Endothelial cell of umbilical vein (primary cell): ENCODE results near the gene LMNTD1. TPM values are rescaled to one million over a fixed set of nuclear protein-coding genes. Genes with fewer than 3 reads are reported as not detected.

Experiments
- BruUV-seq: library from RNA; stranded (reverse); fragments of 400-500 nt; replicated peaks from 2 replicates; lab custom pipeline; 2021; lab: Mats Ljungman, UMichigan
- CTCF ChIA-PET: fragments of 300-600, 350-600 bp; sonication (Branson Sonifier 250); formaldehyde crosslinking; loops from one replicate; lab custom pipeline; 2021; ENCODE audit warnings: antibody characterized with exemption, inconsistent platforms; lab: Charles Lee
- POLR2A ChIA-PET: fragments of 300-600, 350-600 bp; sonication (Branson Sonifier 250); formaldehyde crosslinking; loops from one replicate; lab custom pipeline; 2021; ENCODE audit warnings: antibody characterized with exemption, inconsistent platforms; lab: Charles Lee
- DNase-seq: peaks from one replicate; pipeline ENCODE4 v3.0.0-alpha.2; 2011; ENCODE audit warnings: low read depth, low spot score
- FAIRE-seq: peaks from 2 replicates; lab custom pipeline; 2011; peaks lifted over from hg19 to GRCh38; lab: Jason Lieb, UNC
- H2AFZ ChIP-seq: 2 replicates; pipeline ENCODE4 v1.6.0; 2012; ENCODE audit warnings: low read depth, low read length, control low read depth, inconsistent platforms
- H3K27ac ChIP-seq: 2 replicates; pipeline ENCODE4 v1.5.1; 2011; ENCODE audit warnings: low read depth, mild to moderate bottlenecking, control low read depth, low read length, moderate library complexity; ENCODE audit not compliant: insufficient read depth
- H3K27me3 ChIP-seq, 2 experiments: 2 replicates each; pipeline versions ENCODE4 v1.6.0 to v1.6.1; 2011; ENCODE audit warnings: low read length in 2 of 2, mixed read lengths in 1 of 2; ENCODE audit not compliant: control insufficient read depth in 2 of 2, insufficient read depth in 2 of 2
- H3K36me3 ChIP-seq, 2 experiments: 2 replicates in 1 of 2; 3 replicates in 1 of 2; pipeline ENCODE4 v1.5.1; 2011; ENCODE audit warnings: low read length in 2 of 2, mild to moderate bottlenecking in 1 of 2, moderate library complexity in 1 of 2; ENCODE audit not compliant: control insufficient read depth in 2 of 2, insufficient read depth in 2 of 2; ENCODE audit errors: extremely low read depth in 1 of 2
- H3K4me1 ChIP-seq: 3 replicates; pipeline ENCODE4 v1.5.1; 2011; ENCODE audit warnings: mild to moderate bottlenecking, low read length; ENCODE audit not compliant: control insufficient read depth, insufficient read depth; ENCODE audit errors: extremely low read depth
- H3K4me2 ChIP-seq: 2 replicates; pipeline ENCODE4 v1.6.1; 2011; ENCODE audit warnings: low read length, control low read depth, mixed read lengths; ENCODE audit not compliant: insufficient read depth
- H3K4me3 ChIP-seq, 3 experiments: fragments of 200-600 bp in 1 of 3; sonication (generic), shearing (Covaris generic) in 1 of 3; replicated peaks in 1 of 3; 2 replicates each; pipeline ENCODE4 v1.5.1; 2011 to 2016; ENCODE audit warnings: control low read depth in 3 of 3, low read length in 3 of 3, mild to moderate bottlenecking in 2 of 3, inconsistent platforms in 1 of 3, low read depth in 1 of 3, moderate library complexity in 1 of 3; ENCODE audit not compliant: insufficient read depth in 1 of 3
- H3K79me2 ChIP-seq: 2 replicates; pipeline ENCODE4 v1.6.0; 2012; ENCODE audit warnings: low read length, inconsistent platforms; ENCODE audit not compliant: control insufficient read depth, insufficient read depth
- H3K9ac ChIP-seq: replicated peaks from 2 replicates; pipeline ENCODE3; 2011; ENCODE audit warnings: low read length, control low read depth; ENCODE audit not compliant: insufficient read depth; ENCODE audit errors: extremely low read depth
- H3K9me1 ChIP-seq: replicated peaks from 3 replicates; pipeline ENCODE4 v1.6.0; 2011; ENCODE audit warnings: mild to moderate bottlenecking, low read length; ENCODE audit not compliant: control insufficient read depth, insufficient read depth; ENCODE audit errors: extremely low read depth
- H3K9me3 ChIP-seq: replicated peaks from 2 replicates; pipeline ENCODE4 v1.5.1; 2012; ENCODE audit warnings: low read length, inconsistent platforms; ENCODE audit not compliant: control insufficient read depth, insufficient read depth
- H4K20me1 ChIP-seq: replicated peaks from 2 replicates; pipeline ENCODE3; 2011; ENCODE audit warnings: mild to moderate bottlenecking, low read length; ENCODE audit not compliant: control insufficient read depth, insufficient read depth; ENCODE audit errors: extremely low read depth
- EZH2 ChIP-seq: IDR thresholded peaks from 2 replicates; pipeline ENCODE4 v1.6.1; 2012; ENCODE audit warnings: borderline replicate concordance, low read depth, mild to moderate bottlenecking, moderate library complexity, low read length, inconsistent platforms; ENCODE audit not compliant: severe bottlenecking
- FOS ChIP-seq: IDR thresholded peaks from 2 replicates; pipeline ENCODE4 v1.6.1; 2011; ENCODE audit warnings: mild to moderate bottlenecking, low read length, moderate library complexity, borderline replicate concordance; ENCODE audit not compliant: insufficient read depth
- GATA2 ChIP-seq: IDR thresholded peaks from 2 replicates; pipeline ENCODE4 v1.7.0; 2011; ENCODE audit warnings: low read depth, mild to moderate bottlenecking, moderate library complexity, mixed read lengths, low read length; ENCODE audit not compliant: insufficient read length, insufficient read depth
- JUN ChIP-seq: IDR thresholded peaks from 2 replicates; pipeline ENCODE4 v1.6.1; 2011; ENCODE audit warnings: borderline replicate concordance, low read depth; ENCODE audit not compliant: insufficient read length, insufficient read depth
- MYC ChIP-seq: IDR thresholded peaks from one replicate; pipeline ENCODE4 v1.6.1; 2011; ENCODE audit warnings: mild to moderate bottlenecking, low read depth, low read length
- POLR2A ChIP-seq: IDR thresholded peaks from 2 replicates; pipeline ENCODE4 v1.6.1; 2012; ENCODE audit warnings: low read depth, mild to moderate bottlenecking, control low read depth, low read length
- POLR2AphosphoS5 ChIP-seq: IDR thresholded peaks from 2 replicates; pipeline ENCODE4 v1.6.1; 2012; ENCODE audit warnings: low read depth, mild to moderate bottlenecking, control low read depth, low read length, moderate library complexity; ENCODE audit not compliant: insufficient read depth
- dilution Hi-C: fragments of 300-500 bp; cut with MboI; formaldehyde crosslinking; loops from one replicate; pipeline ENCODE4 v1.15.0; 2019; ENCODE audit warnings: low sequenced_read_pairs; ENCODE audit not compliant: extremely low pct_ligation_motif_present
- intact Hi-C: fragments of 100-400 bp; cut with micrococcal nuclease; formaldehyde crosslinking; loops from one replicate; pipeline ENCODE4 v1.10.0; 2022
- polyA plus RNA-seq, 4 experiments: library from polyadenylated mRNA; depleted of rRNA in 3 of 4; stranded (reverse) in 3 of 4; unstranded in 1 of 4; fragments of >200 nt; gene quantifications; 2 replicates each; pipeline versions ENCODE4 v1.2.1 to v1.2.3, GENCODE V29; 2011 to 2012; ENCODE audit warnings: missing spikeins in 1 of 4
- total RNA-seq: library from RNA; stranded (reverse); gene quantifications from 2 replicates; pipeline ENCODE4 v1.2.3, GENCODE V29; 2021
- TF ChIP-seq, protein P1 (sequence below), 2 donors: IDR thresholded peaks; 1 replicate in 1 of 2; 2 replicates in 1 of 2; pipeline ENCODE4 v1.5.1; 2011; ENCODE audit warnings: low read length in 2 of 2, mild to moderate bottlenecking in 2 of 2, moderate library complexity in 2 of 2, control low read depth in 1 of 2, inconsistent platforms in 1 of 2, low read depth in 1 of 2; ENCODE audit not compliant: insufficient read depth in 1 of 2; ENCODE audit errors: extremely low read depth in 1 of 2
- TF ChIP-seq, protein P2 (sequence below): IDR thresholded peaks from 2 replicates; pipeline ENCODE4 v1.6.1; 2011; ENCODE audit not compliant: insufficient read depth, insufficient read length

Gene LMNTD1
- total and polyA plus RNA-seq, 2 donors (not counting 3 experiments of a cell fraction or from before 2014, with no cell fraction given): not detected

DNA sequence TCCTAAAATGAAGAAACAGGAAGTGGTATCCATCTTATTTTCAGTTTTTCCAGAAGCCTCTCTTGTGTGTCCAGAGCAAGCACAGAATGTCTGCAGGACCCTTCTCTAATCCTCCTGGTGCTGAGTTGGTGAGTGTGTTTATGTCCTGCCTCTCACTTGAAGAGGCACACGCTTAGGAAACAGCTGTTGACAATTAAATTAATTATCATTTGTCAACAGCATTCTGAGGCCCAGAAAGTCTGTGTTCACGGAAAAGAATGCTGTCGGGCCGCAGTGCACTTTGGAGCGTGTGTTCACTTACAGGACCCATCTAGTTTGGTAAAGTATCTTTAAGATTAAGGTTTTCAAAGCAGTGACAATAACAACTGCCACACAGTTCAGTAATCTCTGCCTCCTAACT lies 70.5 kb downstream of the LMNTD1 start:
- CTCF ChIA-PET: no interaction called here
- H2AFZ ChIP-seq: peak overlapping the region; percentile 24

DNA sequence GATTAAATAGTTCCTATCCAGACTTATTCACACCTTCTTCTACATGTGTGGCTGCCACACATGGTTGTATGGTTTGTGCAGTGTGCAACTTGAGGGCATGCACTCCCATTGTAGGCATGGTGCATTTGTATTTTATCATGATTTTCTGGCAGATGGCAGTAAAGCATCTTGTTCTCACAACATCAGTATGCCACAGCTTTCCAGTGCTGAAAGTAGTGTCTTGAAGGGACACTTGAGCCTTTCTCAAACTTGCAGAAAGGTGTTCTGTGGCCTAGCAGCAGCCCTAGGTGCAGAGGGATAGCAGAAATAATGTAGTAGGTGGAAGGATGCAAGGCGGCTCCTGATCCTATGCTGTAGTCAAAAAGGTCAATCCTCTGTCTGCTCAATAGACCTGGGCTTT lies 72.9 kb downstream of the LMNTD1 start:
- H3K4me2 ChIP-seq: no peak overlapping the region
- dilution Hi-C loops: no loop called here
- FAIRE-seq: no peak
- no peak overlapping the region for H3K4me3 ChIP-seq
- POLR2A ChIA-PET: no interaction called here
- H3K9ac ChIP-seq: no peak overlapping the region
- H3K36me3 ChIP-seq: no peaks in the 10 kb centered on the region
- no peaks in the 10 kb centered on the region for H3K9me3 ChIP-seq
- H4K20me1 ChIP-seq: no peaks in the 10 kb centered on the region
- DNase-seq: no peak
- BruUV-seq: no TSS peak
- no peaks in the 10 kb centered on the region for H3K9me1 ChIP-seq
- TF ChIP-seq, protein P1, sequence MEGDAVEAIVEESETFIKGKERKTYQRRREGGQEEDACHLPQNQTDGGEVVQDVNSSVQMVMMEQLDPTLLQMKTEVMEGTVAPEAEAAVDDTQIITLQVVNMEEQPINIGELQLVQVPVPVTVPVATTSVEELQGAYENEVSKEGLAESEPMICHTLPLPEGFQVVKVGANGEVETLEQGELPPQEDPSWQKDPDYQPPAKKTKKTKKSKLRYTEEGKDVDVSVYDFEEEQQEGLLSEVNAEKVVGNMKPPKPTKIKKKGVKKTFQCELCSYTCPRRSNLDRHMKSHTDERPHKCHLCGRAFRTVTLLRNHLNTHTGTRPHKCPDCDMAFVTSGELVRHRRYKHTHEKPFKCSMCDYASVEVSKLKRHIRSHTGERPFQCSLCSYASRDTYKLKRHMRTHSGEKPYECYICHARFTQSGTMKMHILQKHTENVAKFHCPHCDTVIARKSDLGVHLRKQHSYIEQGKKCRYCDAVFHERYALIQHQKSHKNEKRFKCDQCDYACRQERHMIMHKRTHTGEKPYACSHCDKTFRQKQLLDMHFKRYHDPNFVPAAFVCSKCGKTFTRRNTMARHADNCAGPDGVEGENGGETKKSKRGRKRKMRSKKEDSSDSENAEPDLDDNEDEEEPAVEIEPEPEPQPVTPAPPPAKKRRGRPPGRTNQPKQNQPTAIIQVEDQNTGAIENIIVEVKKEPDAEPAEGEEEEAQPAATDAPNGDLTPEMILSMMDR (IDR thresholded peaks at IDR 0.05; ENCODE audit: extremely low read depth in 1 of 2, insufficient read depth in 1 of 2, low read depth in 1 of 2, low read length in 2 of 2): no peak
- TF ChIP-seq GATA2 (no peak), MYC (no peak), POLR2AphosphoS5 (no peak), EZH2 (no peak), POLR2A (no peak), FOS (no peak), JUN (no peak)
- TF ChIP-seq, protein P2, sequence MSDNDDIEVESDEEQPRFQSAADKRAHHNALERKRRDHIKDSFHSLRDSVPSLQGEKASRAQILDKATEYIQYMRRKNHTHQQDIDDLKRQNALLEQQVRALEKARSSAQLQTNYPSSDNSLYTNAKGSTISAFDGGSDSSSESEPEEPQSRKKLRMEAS: no peak
- H3K79me2 ChIP-seq: no peaks in the 10 kb centered on the region
- H2AFZ ChIP-seq: no peak overlapping the region
- no peaks in the 10 kb centered on the region for H3K4me1 ChIP-seq
- CTCF ChIA-PET: no interaction called here
- peaks cover 0 to 3% of the 10 kb centered on the region in 2 experiments for H3K27me3 ChIP-seq
- intact Hi-C loops: no loop called here
- no peak overlapping the region for H3K27ac ChIP-seq

More for the DNA sequence above, 70.5 kb downstream of the LMNTD1 start:
- no peaks in the 10 kb centered on the region for H3K36me3 ChIP-seq
- no peak for FAIRE-seq
- no peaks in the 10 kb centered on the region for H3K79me2 ChIP-seq
- DNase-seq: no peak
- no peak overlapping the region for H3K4me2 ChIP-seq
- H3K4me1 ChIP-seq: no peaks in the 10 kb centered on the region
- H4K20me1 ChIP-seq: no peaks in the 10 kb centered on the region
- no TSS peak for BruUV-seq
- intact Hi-C loops: no loop called here
- no peak for TF ChIP-seq MYC
- no peak for TF ChIP-seq FOS
- POLR2A ChIA-PET: no interaction called here
- no peak overlapping the region for H3K9ac ChIP-seq
- H3K27me3 ChIP-seq: peaks cover 0 to 3% of the 10 kb centered on the region in 2 experiments
- dilution Hi-C loops: no loop called here
- no peak overlapping the region for H3K4me3 ChIP-seq
- H3K27ac ChIP-seq: no peak overlapping the region
- H3K9me1 ChIP-seq: no peaks in the 10 kb centered on the region
- H3K9me3 ChIP-seq: no peaks in the 10 kb centered on the region
